Measurements from ENCODE around the gene CORO1C.
A peak's percentile ranks its signal among the peaks of the same experiment; 100 is the strongest.

CORO1C gene

DNA sequence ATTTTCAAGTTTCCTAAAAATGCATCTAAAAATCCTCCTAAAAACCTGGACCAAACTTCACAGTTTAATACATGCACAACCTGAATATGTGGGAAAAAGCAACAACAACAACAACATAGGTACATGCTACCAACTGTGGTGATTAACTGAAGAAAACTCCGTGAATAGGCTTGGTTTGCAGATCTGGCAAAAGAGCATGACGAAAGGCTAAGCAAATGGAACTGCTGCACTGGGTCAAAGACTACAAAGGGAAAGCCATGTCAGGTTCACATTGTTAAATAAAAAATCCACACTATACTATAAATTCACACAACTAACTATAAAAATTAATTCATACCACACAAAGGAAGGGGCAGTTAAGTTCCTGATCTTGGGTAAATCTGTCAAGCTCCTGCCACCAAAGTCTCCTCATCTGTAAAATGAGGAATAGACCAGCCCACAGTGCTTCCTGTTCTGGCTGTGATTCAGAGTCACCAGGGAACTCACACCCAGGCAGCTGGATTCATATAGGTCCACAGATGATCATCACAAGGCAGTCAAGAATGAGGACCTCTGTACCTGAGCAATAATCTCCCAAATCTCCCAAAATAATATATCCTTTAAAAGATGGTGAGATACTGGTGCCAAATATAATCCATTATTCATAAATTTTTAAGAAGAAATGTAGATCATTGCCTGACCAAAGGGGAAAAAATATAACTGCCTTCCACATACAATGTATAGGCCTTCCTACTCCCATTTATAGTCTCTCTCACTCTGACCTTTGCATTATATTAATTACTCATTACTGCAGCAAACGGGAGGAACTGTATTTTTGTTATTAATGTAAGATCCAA, 7.0 kb downstream of the CORO1C start:
- DNase-seq = peak; percentile 69

DNA sequence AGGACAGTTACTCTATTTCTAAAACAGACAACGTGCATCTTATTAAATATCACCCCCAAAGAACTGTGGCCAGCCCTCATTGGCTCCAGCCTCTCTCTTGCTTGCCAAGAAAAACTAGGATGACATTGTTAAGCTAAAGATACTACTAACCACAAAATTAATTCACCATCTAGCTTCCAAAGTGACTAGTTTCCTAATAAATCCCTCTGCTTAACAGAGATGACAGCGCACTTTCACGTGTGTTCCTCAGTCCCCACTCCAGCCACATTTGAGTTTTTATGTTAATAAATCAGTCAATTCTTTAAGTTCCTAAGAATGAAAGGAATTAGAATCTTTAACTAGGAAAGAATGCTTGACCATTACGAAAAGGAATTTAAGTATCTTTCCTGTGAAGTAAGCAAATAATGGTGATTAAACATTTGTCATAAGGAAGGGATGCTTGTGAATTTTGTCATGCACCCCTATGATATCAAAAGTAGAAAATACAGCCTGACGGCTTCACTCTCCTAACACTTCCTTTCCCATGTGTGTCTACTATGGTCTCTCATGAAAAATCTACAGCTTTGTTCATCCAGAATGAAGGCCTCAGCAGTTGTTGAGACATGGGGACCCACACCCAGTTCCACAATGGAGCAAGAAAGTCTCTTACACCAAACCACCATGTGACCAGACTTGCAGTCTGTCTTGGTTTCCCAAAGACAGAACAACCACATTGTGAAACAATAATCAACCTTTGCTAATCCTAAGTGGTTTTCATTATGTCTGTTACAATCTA, 8.1 kb downstream of the CORO1C start:
- peak; percentile 63 for DNase-seq

DNA sequence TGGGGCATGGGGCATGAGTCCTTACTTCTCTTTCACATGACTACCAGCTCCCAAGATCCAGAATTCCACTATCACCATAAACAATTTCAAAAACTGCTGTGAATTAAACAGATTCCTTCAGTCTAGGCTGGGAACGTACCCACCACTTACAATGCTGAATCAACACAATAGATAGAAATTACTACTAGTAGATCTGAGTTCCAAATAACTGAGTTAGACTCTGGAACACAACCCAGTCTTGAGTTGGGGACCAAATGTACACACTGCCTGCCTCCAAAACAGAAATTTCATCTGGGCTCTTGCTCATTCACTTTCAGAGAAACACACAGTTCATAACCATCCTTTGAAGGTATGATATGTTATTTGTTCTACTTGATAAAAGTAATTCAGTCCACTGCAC, 8.9 kb downstream of the CORO1C start:
- DNase-seq = no peak

DNA sequence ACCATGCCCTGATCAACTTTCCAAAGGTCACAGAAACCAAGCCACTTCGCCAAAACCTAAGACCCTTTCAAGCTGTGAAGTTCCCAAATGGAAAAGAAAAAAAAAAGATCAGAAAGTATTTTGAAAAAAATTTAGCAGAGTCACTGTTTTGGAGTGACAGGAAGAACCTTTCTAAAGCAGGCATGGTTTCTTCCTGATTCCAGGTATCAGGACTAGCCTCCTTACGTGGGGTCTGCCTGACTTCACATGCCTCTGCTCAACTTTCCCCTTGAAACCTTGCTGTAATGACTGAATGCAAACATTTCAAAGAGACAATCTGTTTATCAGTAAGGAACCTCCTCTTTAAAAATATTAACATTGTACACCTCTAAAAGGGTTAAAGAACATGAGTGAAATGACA, 9.5 kb downstream of the CORO1C start:
- DNase-seq = no peak

DNA sequence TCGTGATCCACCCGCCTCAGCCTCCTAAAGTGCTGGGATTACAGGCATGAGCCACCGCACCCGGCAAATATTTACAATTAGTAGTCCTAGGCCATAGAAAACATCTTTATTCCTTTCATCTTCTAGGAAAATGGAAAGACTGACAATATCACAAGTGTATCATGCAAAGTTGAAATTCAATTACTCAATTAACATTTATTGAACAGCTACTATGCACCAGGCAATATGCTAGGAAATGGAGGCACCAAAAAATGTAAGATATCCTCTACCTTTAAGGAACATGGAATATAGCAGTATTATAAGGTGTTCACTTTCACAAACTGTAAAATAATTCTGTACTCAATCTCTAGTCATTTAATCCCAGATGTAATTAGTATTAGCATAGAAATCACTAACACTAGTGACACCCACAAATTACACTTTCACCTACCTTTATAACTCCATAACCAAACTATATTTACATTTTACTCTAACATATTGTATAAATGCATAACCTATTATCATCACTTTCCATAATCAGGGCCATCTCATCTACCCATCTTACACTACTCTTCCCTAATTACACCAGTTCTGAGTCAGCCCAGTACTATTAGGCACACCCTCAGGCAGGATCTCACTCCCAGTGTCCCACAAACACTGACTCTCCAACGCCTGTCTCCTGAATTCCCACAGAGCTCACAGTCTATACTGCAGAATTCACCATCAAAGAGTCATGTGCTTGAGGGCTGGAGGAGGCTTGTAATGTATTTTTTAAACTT, 10.4 kb downstream of the CORO1C start:
- DNase-seq = no peak

DNA sequence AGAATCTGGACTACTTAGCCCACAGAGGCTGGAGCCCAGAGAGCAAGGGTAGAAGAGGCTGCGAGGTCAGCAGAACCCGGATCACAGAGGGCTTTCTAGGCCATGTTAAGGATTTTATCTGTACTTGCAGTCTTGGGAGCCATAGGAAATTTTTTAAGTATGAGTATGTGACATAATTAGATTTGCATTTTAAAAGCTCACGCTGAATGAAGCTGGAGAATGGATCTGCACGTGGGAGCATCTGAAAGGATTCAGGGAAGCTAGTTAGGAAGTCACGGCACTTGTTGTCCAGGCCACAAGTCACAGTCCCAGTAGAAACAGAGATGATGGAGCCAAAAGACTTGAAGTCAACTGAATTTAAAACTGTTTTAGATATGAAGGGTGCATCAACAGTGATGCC, 14.1 kb downstream of the CORO1C start:
- DNase-seq = no peak

DNA sequence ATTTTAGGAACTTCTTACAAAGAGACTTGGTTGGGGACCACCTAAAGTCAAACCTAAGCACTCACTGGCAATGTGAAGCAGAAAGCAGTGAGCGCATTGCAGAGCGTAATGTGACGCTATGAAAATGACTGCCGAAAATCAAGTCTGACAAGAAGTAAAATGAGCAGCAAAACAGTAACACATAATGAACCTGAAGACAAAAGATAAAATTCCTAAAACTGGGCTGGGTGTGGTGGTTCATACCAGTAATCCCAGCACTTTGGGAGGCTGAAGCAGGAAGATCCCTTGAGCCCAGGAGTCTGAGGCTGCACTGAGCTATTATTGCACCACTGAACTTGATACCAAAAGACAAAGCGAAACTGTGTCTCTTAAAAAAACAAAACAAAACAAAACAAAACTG, 16.5 kb downstream of the CORO1C start:
- DNase-seq = no peak

DNA sequence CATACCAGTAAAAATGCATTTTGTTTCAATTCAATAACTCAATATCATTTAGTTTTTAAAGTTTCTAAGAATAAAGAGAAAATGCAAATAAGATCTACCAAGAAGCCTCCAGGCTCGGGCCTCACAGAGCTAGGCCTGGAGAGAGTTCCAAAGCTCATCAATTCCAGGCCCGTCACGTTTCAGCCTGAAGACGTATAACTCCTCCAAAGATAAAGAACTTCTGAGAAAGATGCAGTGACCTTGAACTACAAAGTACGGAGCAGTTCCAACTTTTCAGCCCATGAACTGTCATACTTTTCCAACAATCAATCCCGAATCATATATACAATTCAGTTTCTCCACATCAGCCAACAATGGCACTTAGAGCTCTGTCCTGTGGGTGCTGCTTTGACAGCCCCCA, 17.8 kb downstream of the CORO1C start:
- DNase-seq = no peak

DNA sequence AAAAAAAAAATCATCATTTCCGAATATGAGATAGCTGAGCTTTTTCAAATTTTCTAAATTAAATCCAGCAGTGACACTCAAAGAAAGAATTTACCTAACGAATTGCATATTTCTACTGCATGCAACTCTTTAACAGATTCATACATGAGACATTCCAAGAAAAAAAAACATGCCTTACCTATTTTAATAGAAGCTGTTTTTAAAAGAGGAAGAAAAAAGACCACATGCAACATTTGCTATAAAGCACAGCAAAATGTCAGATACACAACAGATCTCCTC, 18.5 kb downstream of the CORO1C start:
- DNase-seq = no peak

DNA sequence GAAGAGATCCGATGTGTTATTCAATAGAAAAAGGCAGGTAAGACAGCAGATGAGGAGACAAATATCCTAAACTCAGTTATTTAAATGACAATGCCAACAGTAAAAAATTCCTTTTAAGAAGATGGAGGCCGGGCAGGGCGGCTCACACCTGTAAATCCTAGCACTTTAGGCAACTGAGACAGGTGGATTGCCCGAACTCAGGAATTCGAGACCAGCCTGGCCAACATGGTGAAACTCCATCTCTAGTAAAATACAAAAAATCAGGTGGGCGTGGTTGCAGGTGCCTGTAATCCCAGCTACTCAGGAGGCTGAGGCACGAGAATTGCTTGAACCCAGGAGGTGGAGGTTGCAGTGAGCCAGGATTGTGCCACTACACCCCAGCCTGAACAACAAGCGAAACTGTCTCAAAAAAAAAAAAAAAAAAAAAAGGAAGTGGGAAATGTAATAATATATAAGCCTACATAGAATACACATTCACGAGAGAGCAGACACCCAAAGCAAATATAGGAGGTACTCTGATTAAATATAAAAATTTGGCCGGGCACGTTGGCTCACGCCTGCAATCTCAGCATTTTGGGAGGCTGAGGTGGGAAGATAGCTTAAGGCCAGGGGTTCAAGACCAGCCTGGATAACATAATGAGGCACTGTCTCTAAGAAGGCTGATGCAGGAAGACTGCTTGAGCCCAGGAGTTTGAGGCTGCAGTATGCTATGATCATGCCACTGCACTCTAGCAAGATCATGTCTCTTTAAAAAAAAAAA, 19.0 kb downstream of the CORO1C start:
- no peak for DNase-seq

DNA sequence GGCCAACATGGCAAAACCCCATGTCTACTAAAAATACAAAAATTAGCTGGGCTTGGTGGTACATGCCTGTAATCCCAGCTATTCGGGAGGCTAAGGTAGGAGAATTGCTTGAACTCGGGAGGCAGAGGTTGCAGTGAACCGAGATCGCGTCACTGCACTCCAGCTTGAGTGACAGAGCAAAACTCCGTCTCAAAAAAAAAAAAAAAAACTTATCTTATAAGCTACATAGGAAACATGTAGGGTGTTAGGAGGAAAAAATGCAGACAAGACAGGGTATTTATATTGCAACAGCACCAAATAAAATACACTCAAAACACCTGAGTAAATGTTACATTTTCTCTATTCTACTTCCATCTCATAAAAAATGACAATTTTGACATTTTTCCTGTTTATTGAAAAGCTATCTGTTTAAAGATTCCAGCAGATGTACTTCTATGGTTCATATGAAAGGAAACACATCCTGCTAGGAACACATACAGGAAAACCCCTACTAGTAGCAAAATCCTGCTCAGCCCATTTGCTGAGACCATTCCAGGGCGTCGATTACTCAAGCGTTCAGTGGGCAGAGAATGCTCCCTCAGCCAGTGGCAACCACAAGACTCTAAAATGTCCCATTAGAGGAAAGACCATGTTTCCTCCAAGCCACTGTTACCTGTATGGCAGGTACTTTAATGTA, 19.7 kb downstream of the CORO1C start:
- no peak for DNase-seq

DNA sequence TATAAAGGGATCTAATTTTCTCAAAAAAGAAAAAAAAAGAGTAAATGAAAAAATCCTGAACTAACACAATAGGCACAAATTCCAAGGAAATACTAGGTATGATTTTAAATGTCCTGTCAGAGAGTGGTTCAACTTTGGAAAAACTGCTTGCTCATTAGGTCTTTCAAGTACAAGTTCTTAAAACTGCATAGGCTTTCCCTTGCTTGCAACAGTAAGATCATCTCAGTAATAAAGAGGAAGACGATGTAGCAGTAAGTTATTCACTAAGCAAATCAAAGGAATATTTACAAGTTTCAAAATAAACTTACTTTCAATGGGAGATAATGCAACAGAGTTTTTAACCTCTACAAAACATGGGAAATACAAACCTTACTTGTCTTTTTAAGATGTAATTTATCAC, 21.6 kb downstream of the CORO1C start:
- no peak for DNase-seq

DNA sequence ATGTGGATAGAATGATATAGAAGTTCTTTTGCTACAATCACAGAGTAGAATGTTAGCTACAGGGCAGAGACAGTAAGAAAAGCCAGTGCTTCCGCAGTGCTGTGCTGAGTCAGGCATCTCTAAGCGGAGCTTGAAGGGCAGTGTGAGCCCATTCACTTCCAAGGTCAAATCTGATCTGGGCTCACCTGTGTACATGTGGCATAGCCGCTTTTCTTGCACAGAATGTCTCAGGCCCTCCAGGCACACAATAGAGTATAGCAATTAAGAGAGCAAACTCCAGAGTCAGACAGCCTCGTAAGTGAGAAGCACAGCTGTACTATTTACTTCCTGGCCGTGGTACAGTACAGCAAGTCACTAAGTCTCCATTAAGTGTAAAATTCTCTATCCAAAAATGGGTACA, 26.8 kb downstream of the CORO1C start:
- no peak for DNase-seq

DNA sequence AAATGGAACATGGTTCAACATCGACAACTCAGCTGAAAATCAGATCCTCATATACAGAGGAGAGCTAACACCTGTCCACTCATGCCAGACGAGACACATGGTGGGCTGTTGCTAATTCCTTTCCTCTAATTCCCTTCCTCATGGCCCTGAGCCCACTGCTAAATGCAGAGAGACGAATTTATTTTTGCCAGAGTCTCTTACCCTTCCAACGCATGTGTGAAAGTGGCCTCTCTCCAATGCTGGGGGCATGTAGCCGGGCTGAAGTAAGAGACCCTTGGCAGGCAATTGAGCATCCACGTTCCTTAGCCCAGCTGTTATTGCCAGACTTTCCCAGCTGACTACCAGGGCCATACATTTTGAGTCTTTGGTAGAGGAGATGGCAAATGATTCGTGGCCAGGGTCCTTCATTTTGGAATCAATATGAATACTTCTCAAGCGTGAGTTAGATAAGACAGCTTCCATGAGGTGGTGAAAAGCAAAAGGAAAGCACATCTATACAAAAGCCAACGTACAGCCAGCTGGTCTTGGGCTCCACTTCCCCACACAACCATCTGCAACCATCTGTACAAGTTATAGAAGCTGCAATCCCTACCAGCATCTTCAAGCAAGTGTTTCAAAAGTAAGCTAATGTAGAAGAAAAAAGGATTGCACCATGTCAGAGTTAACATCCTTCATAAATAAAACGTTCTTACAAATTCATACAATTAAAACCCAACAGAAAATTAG, 28.6 kb downstream of the CORO1C start:
- DNase-seq = no peak

DNA sequence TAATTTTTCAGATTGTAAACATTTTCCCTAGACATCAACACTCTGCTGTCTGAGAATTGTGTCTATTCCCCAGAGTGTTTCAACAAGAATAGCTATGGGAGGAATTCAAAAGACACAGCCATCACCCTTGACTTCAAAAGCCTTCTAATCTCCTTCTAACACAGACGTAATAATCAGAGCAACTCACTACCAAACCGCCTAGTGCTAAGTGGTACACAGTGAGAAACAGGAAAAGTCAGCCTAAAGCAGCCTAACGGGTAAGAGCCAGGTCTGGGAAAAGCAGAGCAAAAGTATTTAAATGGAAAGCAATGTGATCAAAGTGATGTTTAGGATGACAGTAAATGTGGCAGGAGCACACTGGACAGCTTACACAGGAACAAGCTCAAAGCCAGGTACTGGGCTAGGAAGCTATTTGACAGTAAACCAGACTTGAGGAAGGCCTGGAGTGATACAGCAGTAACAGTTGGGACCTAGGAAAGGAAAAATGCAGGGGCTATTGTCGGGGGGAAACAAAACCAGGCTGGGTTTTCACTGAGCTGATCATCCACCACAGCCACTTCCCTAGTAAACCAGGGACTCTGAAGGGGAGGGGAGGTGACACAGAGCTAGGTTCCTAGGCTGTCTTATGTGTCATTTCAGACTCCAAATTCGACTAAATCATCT, 29.4 kb downstream of the CORO1C start:
- peak; percentile 61 for DNase-seq

DNA sequence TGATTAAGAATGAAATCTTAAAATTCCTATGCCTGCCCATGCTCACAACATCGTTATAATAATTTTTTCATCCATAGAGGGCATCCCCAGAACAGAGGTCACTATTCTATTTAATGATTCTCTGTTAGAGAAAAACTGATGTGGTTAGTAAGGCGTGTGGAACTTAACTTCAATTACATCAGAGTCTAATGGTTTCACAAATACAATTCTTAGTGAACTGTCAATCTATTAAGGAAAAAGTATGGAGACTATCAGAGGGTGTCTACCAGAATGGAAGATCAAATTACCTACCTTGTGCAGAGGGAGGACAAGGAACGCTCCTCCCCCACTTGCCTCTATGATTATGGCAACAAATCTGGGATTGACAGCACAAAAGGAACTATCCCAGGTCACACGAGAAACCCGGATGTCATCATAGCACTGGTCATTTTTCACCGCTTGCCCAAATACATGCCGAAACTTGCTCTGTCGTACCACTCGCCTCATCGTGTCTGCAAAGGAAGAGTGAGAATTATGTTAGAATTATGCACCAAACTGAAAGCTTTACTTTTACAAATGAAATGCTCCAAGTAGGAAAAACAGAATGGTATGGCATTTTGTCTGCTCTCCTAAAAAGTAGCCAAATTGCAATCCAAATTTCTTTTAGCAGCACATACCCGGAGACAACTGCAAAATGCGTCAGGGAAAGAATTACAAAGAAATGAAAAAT, 30.3 kb downstream of the CORO1C start:
- no peak for DNase-seq

DNA sequence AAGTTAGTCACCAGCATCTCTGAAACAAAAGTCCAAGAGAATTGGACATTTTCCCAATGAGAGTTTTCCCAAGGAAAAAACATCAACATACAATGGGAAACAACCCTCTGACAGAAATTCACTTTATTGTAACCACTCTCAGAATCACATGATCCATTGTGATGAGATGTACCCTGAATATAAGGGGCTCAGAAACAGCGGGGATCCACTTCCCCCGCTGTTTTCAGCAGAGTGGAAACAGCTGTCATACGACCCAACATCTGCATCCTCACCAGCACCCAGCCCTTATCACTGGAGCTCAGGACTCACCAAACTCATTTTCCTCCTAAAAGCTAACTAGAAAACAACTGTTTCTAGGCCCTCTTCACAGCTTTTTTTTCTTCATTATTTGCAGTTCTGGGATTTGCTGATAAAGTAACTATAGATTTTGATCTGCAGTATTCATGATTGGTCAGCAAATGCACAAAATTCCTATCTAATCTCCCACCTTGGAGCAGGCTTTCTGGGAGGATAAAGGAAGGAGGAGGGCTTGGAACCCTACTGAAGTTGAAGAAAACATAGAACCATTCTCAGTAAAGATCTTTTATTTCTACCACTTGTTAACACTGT, 31.3 kb downstream of the CORO1C start:
- DNase-seq = no peak

DNA sequence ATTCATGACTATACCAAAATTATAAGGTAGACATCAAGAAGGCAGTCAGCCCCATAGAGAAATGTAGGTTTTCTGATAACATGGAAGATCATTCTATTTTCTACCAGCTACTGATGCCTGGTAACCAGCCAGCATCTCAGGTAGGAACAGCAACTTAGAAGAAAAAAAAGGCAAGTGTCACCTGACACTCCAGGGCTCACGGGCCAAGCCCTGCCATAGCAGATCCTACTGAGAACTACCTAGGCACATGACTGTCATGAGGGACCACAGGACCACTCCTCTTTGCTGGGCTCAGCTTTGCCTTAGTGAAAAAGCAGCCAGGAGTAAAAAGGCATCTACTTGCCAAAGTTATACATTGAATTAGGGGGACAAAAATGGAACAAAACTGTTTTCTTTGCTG, 33.4 kb downstream of the CORO1C start:
- no peak for DNase-seq

DNA sequence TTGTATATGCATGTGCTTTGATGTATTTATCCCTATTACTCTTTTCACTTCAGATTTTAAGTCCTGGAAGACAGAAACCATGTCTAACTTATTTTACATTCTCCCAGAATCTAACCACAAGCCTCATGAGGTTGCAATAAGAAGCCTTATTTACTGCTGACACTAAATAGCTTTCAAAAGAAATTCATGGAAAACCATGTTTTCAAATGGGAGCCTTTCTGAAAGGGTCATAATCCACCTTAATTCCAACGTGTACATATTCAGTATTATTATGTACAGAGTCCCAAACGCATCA, 34.4 kb downstream of the CORO1C start:
- DNase-seq = no peak
